Type B pancreatic cell (in vitro differentiated cells): ENCODE results near the gene ACAA1. TPM values are rescaled to one million over a fixed set of nuclear protein-coding genes. Genes with fewer than 3 reads are reported as not detected.

Experiments used
- DNase-seq: peaks from one replicate; pipeline ENCODE4 v3.0.0; 2021; ENCODE audit warnings: mixed read lengths; ENCODE audit not compliant: unreplicated experiment; ENCODE audit errors: extremely low spot score
- H3K27ac Mint-ChIP-seq: 2 replicates; pipeline ENCODE4 v1.8.0; 2021; ENCODE audit warnings: mild to moderate bottlenecking, mixed read lengths
- H3K27me3 Mint-ChIP-seq: 2 replicates; pipeline ENCODE4 v1.8.0; 2021; ENCODE audit warnings: mixed read lengths
- H3K36me3 Mint-ChIP-seq: 2 replicates; pipeline ENCODE4 v1.8.0; 2021; ENCODE audit warnings: mixed read lengths
- H3K4me1 Mint-ChIP-seq: one replicate; pipeline ENCODE4 v1.8.0; 2021; ENCODE audit warnings: mixed read lengths; ENCODE audit not compliant: unreplicated experiment
- H3K4me3 Mint-ChIP-seq: 2 replicates; pipeline ENCODE4 v1.8.0; 2021; ENCODE audit warnings: mild to moderate bottlenecking, mixed read lengths
- H3K9me3 Mint-ChIP-seq: 2 replicates; pipeline ENCODE4 v1.8.0; 2021; ENCODE audit warnings: mixed read lengths
- total RNA-seq: library from RNA; stranded (reverse); gene quantifications from 2 replicates; pipeline ENCODE4 v1.2.1, GENCODE V29; 2021; ENCODE audit warnings: low replicate concordance
- TF ChIP-seq, protein P1 (sequence below): fragments of 200-600 bp; sonication (generic); conservative IDR thresholded peaks from 2 replicates; pipeline ENCODE4 v1.5.0; 2021; ENCODE audit warnings: antibody characterized with exemption, mild to moderate bottlenecking

The ACAA1 gene
- total RNA-seq, 1 donor from 2014 or later, result 81.2 TPM

- Mint-ChIP-seq H3K4me3 (no peak overlapping the region), H3K27ac (no peak overlapping the region), H3K27me3 (peaks cover 13% of the 10 kb centered on the region), H3K4me1 (peaks cover 10% of the 10 kb centered on the region), H3K9me3 (no peaks in the 10 kb centered on the region), H3K36me3 (no peaks in the 10 kb centered on the region)
- TF ChIP-seq, protein P1, sequence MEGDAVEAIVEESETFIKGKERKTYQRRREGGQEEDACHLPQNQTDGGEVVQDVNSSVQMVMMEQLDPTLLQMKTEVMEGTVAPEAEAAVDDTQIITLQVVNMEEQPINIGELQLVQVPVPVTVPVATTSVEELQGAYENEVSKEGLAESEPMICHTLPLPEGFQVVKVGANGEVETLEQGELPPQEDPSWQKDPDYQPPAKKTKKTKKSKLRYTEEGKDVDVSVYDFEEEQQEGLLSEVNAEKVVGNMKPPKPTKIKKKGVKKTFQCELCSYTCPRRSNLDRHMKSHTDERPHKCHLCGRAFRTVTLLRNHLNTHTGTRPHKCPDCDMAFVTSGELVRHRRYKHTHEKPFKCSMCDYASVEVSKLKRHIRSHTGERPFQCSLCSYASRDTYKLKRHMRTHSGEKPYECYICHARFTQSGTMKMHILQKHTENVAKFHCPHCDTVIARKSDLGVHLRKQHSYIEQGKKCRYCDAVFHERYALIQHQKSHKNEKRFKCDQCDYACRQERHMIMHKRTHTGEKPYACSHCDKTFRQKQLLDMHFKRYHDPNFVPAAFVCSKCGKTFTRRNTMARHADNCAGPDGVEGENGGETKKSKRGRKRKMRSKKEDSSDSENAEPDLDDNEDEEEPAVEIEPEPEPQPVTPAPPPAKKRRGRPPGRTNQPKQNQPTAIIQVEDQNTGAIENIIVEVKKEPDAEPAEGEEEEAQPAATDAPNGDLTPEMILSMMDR, result no peak
- no peak for DNase-seq
Measured at GRCh38 chr3:38101811-38102443, 35.0 kb downstream of the ACAA1 start.

DNA sequence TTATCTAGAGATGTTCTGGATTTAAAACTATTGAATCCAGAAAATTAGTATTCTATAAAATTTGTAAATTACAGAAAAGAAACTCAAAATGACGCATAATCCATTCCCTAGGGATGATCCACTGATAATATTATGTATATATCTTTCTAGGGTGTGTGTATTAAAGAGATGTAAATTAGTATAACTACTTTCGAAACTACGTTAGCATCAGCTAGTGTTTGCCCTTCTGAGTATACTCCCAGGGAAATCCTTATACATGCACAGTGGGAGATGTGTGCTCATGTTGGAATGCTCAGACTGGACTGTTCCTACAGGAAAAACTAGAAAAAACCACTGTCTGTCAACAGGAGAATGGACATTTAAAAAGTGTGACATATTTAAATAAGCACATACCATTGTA is 36.4 kb downstream of the ACAA1 start:
- H3K4me1 Mint-ChIP-seq, result peaks cover 10% of the 10 kb centered on the region
- TF ChIP-seq, protein P1, result no peak
- H3K9me3 Mint-ChIP-seq, result no peaks in the 10 kb centered on the region
- DNase-seq, result no peak
- no peak overlapping the region for H3K4me3 Mint-ChIP-seq
- H3K27me3 Mint-ChIP-seq, result peaks cover 13% of the 10 kb centered on the region
- no peak overlapping the region for H3K27ac Mint-ChIP-seq
- H3K36me3 Mint-ChIP-seq, result no peaks in the 10 kb centered on the region

GRCh38 chr3:38099518-38099917 is 37.4 kb downstream of the ACAA1 start:
- no peaks in the 10 kb centered on the region for H3K36me3 Mint-ChIP-seq
- no peak overlapping the region for H3K27ac Mint-ChIP-seq
- no peak overlapping the region for H3K4me3 Mint-ChIP-seq
- H3K27me3 Mint-ChIP-seq, result peaks cover 16% of the 10 kb centered on the region
- DNase-seq, result no peak
- TF ChIP-seq, protein P1, result no peak
- no peaks in the 10 kb centered on the region for H3K9me3 Mint-ChIP-seq
- H3K4me1 Mint-ChIP-seq, result peaks cover 10% of the 10 kb centered on the region

- DNase-seq, result no peak
- peaks cover 26% of the 10 kb centered on the region for H3K27me3 Mint-ChIP-seq
- no peak overlapping the region for H3K4me3 Mint-ChIP-seq
- TF ChIP-seq, protein P1, result no peak
- H3K9me3 Mint-ChIP-seq, result no peaks in the 10 kb centered on the region
- no peaks in the 10 kb centered on the region for H3K36me3 Mint-ChIP-seq
- peaks cover 10% of the 10 kb centered on the region for H3K4me1 Mint-ChIP-seq
- H3K27ac Mint-ChIP-seq, result no peak overlapping the region
Measured at GRCh38 chr3:38098376-38098723, 38.6 kb downstream of the ACAA1 start.

DNA sequence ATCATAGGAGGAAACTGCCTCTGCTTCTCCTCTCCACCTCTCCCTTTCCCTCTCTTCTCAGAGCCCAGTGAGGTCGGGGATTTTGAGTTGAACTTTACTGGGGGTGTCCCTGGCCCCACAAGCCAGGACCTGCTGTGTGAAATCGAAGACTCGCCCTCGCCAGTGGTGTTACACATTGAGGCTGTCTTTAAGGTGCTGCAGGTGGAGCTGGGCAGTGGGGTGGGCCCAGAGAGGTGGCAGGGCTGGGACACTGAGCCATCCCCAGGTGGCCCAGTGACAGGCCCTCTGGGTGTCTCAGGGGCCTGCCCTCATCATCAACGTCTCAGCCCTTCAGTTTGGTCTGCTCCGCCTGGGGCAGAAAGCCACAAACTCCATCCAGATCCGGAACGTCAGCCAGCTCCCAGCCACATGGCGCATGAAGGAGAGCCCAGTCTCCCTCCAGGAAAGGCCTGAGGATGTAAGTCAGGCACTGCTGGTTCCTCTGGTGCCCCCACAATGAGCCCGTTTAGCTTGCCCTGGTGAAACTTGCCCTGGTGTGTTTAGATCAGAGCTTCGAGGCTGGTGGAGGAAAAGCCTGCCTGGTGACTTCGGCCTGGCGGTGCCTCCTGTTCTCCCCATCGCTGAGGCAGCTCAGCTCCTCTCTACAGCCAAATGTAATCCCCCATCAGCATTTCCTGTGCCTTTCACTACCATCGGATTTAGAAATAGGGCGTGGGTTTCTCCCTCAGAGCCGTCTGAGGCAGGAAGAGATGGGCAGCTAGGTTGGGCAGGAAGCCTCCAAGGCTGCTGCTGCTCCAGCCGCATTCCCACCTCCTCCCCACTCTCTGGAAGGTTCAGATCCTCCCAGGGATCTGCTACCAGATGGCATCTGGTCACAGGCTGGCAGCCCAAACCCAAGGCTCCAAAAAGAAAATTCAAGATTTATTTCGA is 39.2 kb downstream of the ACAA1 start:
- no peaks in the 10 kb centered on the region for H3K9me3 Mint-ChIP-seq
- peaks cover 10% of the 10 kb centered on the region for H3K4me1 Mint-ChIP-seq
- H3K27ac Mint-ChIP-seq, result no peak overlapping the region
- no peak overlapping the region for H3K4me3 Mint-ChIP-seq
- TF ChIP-seq, protein P1, result no peak
- no peak for DNase-seq
- H3K27me3 Mint-ChIP-seq, result peaks cover 29% of the 10 kb centered on the region
- H3K36me3 Mint-ChIP-seq, result no peaks in the 10 kb centered on the region
